Activated naive CD4-positive, alpha-beta T cell treated with anti-CD3 and anti-CD28 coated beads, Interleukin-2, amount 10 ng/mL, durations not matched to agents 7 days and 5 days (primary cell): ENCODE results near the gene USP10.
"Not testable (repeated sequence)": the region's sequence is repeated elsewhere in the genome, so short reads cannot be mapped to it uniquely, and the experiment has no call there.

Experiments used
- CTCF ChIA-PET: fragments of 350-600 bp; sonication (Branson Sonifier 250); formaldehyde crosslinking; loops from one replicate; lab custom pipeline; 2021; ENCODE audit warnings: antibody characterized with exemption; lab: Charles Lee
- DNase-seq: peaks from one replicate; pipeline ENCODE4 v3.0.0-alpha.2; 2020
- H3K27ac Mint-ChIP-seq: one replicate; pipeline ENCODE4 v1.8.0; 2021; ENCODE audit warnings: mild to moderate bottlenecking, moderate library complexity, mixed read lengths
- H3K27me3 Mint-ChIP-seq: one replicate; pipeline ENCODE4 v1.8.0; 2021; ENCODE audit warnings: mild to moderate bottlenecking, mixed read lengths
- H3K36me3 Mint-ChIP-seq: one replicate; pipeline ENCODE4 v1.8.0; 2021; ENCODE audit warnings: mixed read lengths
- H3K4me1 Mint-ChIP-seq: one replicate; pipeline ENCODE4 v1.8.0; 2021; ENCODE audit warnings: mixed read lengths
- H3K4me3 Mint-ChIP-seq: one replicate; pipeline ENCODE4 v1.8.0; 2021; ENCODE audit warnings: mild to moderate bottlenecking, moderate library complexity, mixed read lengths
- H3K9me3 Mint-ChIP-seq: one replicate; pipeline ENCODE4 v1.8.0; 2021; ENCODE audit warnings: mixed read lengths

The USP10 gene

GRCh38 chr16:84693869-84694268 is 5.9 kb upstream of the USP10 start:
- H3K4me3 Mint-ChIP-seq, DNase-seq, H3K9me3 Mint-ChIP-seq, H3K36me3 Mint-ChIP-seq, H3K27ac Mint-ChIP-seq: not testable (repeated sequence)
- H3K27me3 Mint-ChIP-seq: peaks cover 31% of the 10 kb centered on the region
- H3K4me1 Mint-ChIP-seq: peaks cover 17% of the 10 kb centered on the region
- CTCF ChIA-PET: interaction anchor here (1.3 to 1.8 kb wide), 2 partner anchors 22 to 31 kb away, joined by 3 to 5 read pairs; no protein-coding TSS in a partner anchor

GRCh38 chr16:84694980-84695379 is 4.8 kb upstream of the USP10 start:
- Mint-ChIP-seq H3K4me3 (no peak overlapping the region), H3K36me3 (no peaks in the 10 kb centered on the region), H3K27me3 (peaks cover 20% of the 10 kb centered on the region), H3K27ac (no peak overlapping the region), H3K9me3 (no peaks in the 10 kb centered on the region), H3K4me1 (peaks cover 22% of the 10 kb centered on the region)
- CTCF ChIA-PET: interaction anchor here (1.3 to 1.8 kb wide), 2 partner anchors 23 to 30 kb away, joined by 3 to 5 read pairs; no protein-coding TSS in a partner anchor
- no peak for DNase-seq

- H3K9me3 Mint-ChIP-seq: no peaks in the 10 kb centered on the region
- no peak for DNase-seq
- peaks cover 40% of the 10 kb centered on the region for H3K4me1 Mint-ChIP-seq
- H3K27me3 Mint-ChIP-seq: no peaks in the 10 kb centered on the region
- H3K4me3 Mint-ChIP-seq: peak overlapping the region; percentile 75
- peaks cover 5% of the 10 kb centered on the region for H3K36me3 Mint-ChIP-seq
- CTCF ChIA-PET: no interaction called here
- peak overlapping the region; percentile 75 for H3K27ac Mint-ChIP-seq
These were observed 571 bp upstream of the USP10 start for GRCh38 chr16:84699147-84699711.

GRCh38 chr16:84700446-84701300 is 873 bp downstream of the USP10 start:
- H3K36me3 Mint-ChIP-seq: peaks cover 7% of the 10 kb centered on the region
- peak overlapping the region; percentile 97 for H3K4me3 Mint-ChIP-seq
- H3K4me1 Mint-ChIP-seq: peaks cover 52% of the 10 kb centered on the region
- no peaks in the 10 kb centered on the region for H3K27me3 Mint-ChIP-seq
- DNase-seq: peak; percentile 69
- no peaks in the 10 kb centered on the region for H3K9me3 Mint-ChIP-seq
- CTCF ChIA-PET: interaction anchor here (0.6 to 1.9 kb wide), 8 partner anchors 19 to 514 kb away, joined by 3 to 7 read pairs (median 3); partner anchors contain the start of gene TAF1C
- peak overlapping the region; percentile 97 for H3K27ac Mint-ChIP-seq

- Mint-ChIP-seq H3K36me3 (peaks cover 9% of the 10 kb centered on the region), H3K4me3 (no peak overlapping the region), H3K27me3 (no peaks in the 10 kb centered on the region), H3K9me3 (no peaks in the 10 kb centered on the region), H3K4me1 (peaks cover 54% of the 10 kb centered on the region), H3K27ac (no peak overlapping the region)
- CTCF ChIA-PET: interaction anchor here (1.1 to 1.7 kb wide), 3 partner anchors 26 to 35 kb away, joined by 3 to 7 read pairs (median 3); no protein-coding TSS in a partner anchor
- DNase-seq: no peak
These were observed 3.9 kb downstream of the USP10 start for GRCh38 chr16:84703681-84704080.

GRCh38 chr16:84704253-84704652 is 4.5 kb downstream of the USP10 start:
- no peak overlapping the region for H3K4me3 Mint-ChIP-seq
- no peak for DNase-seq
- H3K36me3 Mint-ChIP-seq: peaks cover 12% of the 10 kb centered on the region
- H3K9me3 Mint-ChIP-seq: no peaks in the 10 kb centered on the region
- CTCF ChIA-PET: interaction anchor here (1.7 kb wide), 1 partner anchor 32 kb away, joined by 7 read pairs; no protein-coding TSS in a partner anchor
- H3K4me1 Mint-ChIP-seq: peaks cover 54% of the 10 kb centered on the region
- H3K27ac Mint-ChIP-seq: no peak overlapping the region
- no peaks in the 10 kb centered on the region for H3K27me3 Mint-ChIP-seq

- no peaks in the 10 kb centered on the region for H3K9me3 Mint-ChIP-seq
- CTCF ChIA-PET: no interaction called here
- H3K27ac Mint-ChIP-seq: no peak overlapping the region
- H3K4me3 Mint-ChIP-seq: no peak overlapping the region
- peaks cover 14% of the 10 kb centered on the region for H3K36me3 Mint-ChIP-seq
- no peaks in the 10 kb centered on the region for H3K27me3 Mint-ChIP-seq
- peaks cover 50% of the 10 kb centered on the region for H3K4me1 Mint-ChIP-seq
- no peak for DNase-seq
These were observed 7.1 kb downstream of the USP10 start for GRCh38 chr16:84706856-84707255.

- Mint-ChIP-seq H3K4me3 (no peak overlapping the region), H3K4me1 (peaks cover 36% of the 10 kb centered on the region), H3K27me3 (no peaks in the 10 kb centered on the region), H3K27ac (peak overlapping the region; percentile 12), H3K9me3 (no peaks in the 10 kb centered on the region), H3K36me3 (peaks cover 10% of the 10 kb centered on the region)
- CTCF ChIA-PET: no interaction called here
- DNase-seq: no peak
These were observed 9.8 kb downstream of the USP10 start for GRCh38 chr16:84709609-84710008.

GRCh38 chr16:84710686-84711085 is 10.9 kb downstream of the USP10 start:
- Mint-ChIP-seq H3K27me3 (no peaks in the 10 kb centered on the region), H3K4me3 (no peak overlapping the region), H3K27ac (no peak overlapping the region), H3K4me1 (peaks cover 28% of the 10 kb centered on the region), H3K9me3 (no peaks in the 10 kb centered on the region), H3K36me3 (peaks cover 8% of the 10 kb centered on the region)
- DNase-seq: no peak
- CTCF ChIA-PET: interaction anchor here (0.6 to 0.8 kb wide), 3 partner anchors 15 to 236 kb away, joined by 3 read pairs; no protein-coding TSS in a partner anchor

- Mint-ChIP-seq H3K27ac (no peak overlapping the region), H3K9me3 (no peaks in the 10 kb centered on the region), H3K4me3 (no peak overlapping the region), H3K27me3 (no peaks in the 10 kb centered on the region), H3K4me1 (peaks cover 28% of the 10 kb centered on the region), H3K36me3 (peaks cover 8% of the 10 kb centered on the region)
- DNase-seq: no peak
- CTCF ChIA-PET: interaction anchor here (1.4 to 5.0 kb wide), 2 partner anchors 14 to 40 kb away, joined by 3 to 26 read pairs; no protein-coding TSS in a partner anchor
These were observed 12.4 kb downstream of the USP10 start for GRCh38 chr16:84712138-84712671.

- no peak overlapping the region for H3K4me3 Mint-ChIP-seq
- no peak overlapping the region for H3K27ac Mint-ChIP-seq
- CTCF ChIA-PET: interaction anchor here (0.6 to 5.0 kb wide), 4 partner anchors 10 to 897 kb away, joined by 3 to 26 read pairs (median 3); no protein-coding TSS in a partner anchor
- peaks cover 12% of the 10 kb centered on the region for H3K36me3 Mint-ChIP-seq
- peaks cover 31% of the 10 kb centered on the region for H3K4me1 Mint-ChIP-seq
- H3K27me3 Mint-ChIP-seq: no peaks in the 10 kb centered on the region
- DNase-seq: no peak
- no peaks in the 10 kb centered on the region for H3K9me3 Mint-ChIP-seq
These were observed 13.3 kb downstream of the USP10 start for GRCh38 chr16:84712801-84713775.

GRCh38 chr16:84714028-84714427 is 14.2 kb downstream of the USP10 start:
- H3K9me3 Mint-ChIP-seq: no peaks in the 10 kb centered on the region
- H3K4me1 Mint-ChIP-seq: peaks cover 29% of the 10 kb centered on the region
- H3K27me3 Mint-ChIP-seq: no peaks in the 10 kb centered on the region
- CTCF ChIA-PET: interaction anchor here (1.3 to 5.0 kb wide), 2 partner anchors 9 to 12 kb away, joined by 3 to 26 read pairs; no protein-coding TSS in a partner anchor
- H3K27ac Mint-ChIP-seq: no peak overlapping the region
- H3K36me3 Mint-ChIP-seq: peaks cover 7% of the 10 kb centered on the region
- H3K4me3 Mint-ChIP-seq: no peak overlapping the region
- DNase-seq: no peak

GRCh38 chr16:84715424-84715823 is 15.6 kb downstream of the USP10 start:
- DNase-seq: no peak
- H3K4me3 Mint-ChIP-seq: no peak overlapping the region
- H3K9me3 Mint-ChIP-seq: no peaks in the 10 kb centered on the region
- H3K27me3 Mint-ChIP-seq: no peaks in the 10 kb centered on the region
- H3K36me3 Mint-ChIP-seq: peaks cover 6% of the 10 kb centered on the region
- H3K27ac Mint-ChIP-seq: no peak overlapping the region
- peaks cover 29% of the 10 kb centered on the region for H3K4me1 Mint-ChIP-seq
- CTCF ChIA-PET: interaction anchor here (0.6 to 5.0 kb wide), 2 partner anchors 11 to 254 kb away, joined by 3 to 26 read pairs; no protein-coding TSS in a partner anchor
